HCT116 (cell line): ENCODE measurements around the gene KAZN. TPM values are rescaled to one million over a fixed set of nuclear protein-coding genes. Genes with fewer than 3 reads are reported as not detected.

Source experiments
- ATAC-seq: fragments of 200-7000 bp; cut with Tn5 transposase; 2 replicates; pipeline ENCODE4 v1.9.1; 2020; ENCODE audit warnings: mild to moderate bottlenecking, moderate library complexity
- BruUV-seq: library from RNA; stranded (reverse); fragments of 400-500 nt; replicated peaks from 2 replicates; lab custom pipeline; 2021; lab: Mats Ljungman, UMichigan
- CTCF ChIA-PET: fragments of 300-600 bp; sonication (Branson Sonifier 250); formaldehyde crosslinking; loops from one replicate; lab custom pipeline; 2021; ENCODE audit warnings: antibody characterized with exemption; lab: Charles Lee
- POLR2A ChIA-PET: fragments of 300-600, 350-600 bp; sonication (Branson Sonifier 250); formaldehyde crosslinking; loops from one replicate; lab custom pipeline; 2021; ENCODE audit warnings: antibody characterized with exemption; lab: Charles Lee
- RAD21 ChIA-PET, 2 experiments: fragments of 300-600 bp; sonication (Branson Sonifier 250); formaldehyde crosslinking; loops; one replicate each; lab custom pipeline; 2023; ENCODE audit warnings: low total read pairs in 2 of 2; ENCODE audit not compliant: uncharacterized antibody in 2 of 2, unreplicated experiment in 2 of 2, low non-redundant PET in 1 of 2; lab: Charles Lee
- DNase-seq: peaks from one replicate; pipeline ENCODE4 v3.0.0-alpha.2; 2010; ENCODE audit warnings: low read depth, low spot score
- H2AFZ ChIP-seq: fragments of 200-600 bp; shearing (Covaris generic), sonication (generic); 2 replicates; pipeline ENCODE4 v1.6.1; 2017; ENCODE audit warnings: low read depth, mixed run types, mixed read lengths, antibody characterized with exemption, low read length; ENCODE audit not compliant: poor library complexity, severe bottlenecking
- H3K27ac ChIP-seq: 2 replicates; pipeline ENCODE4 v1.5.1; 2012; ENCODE audit warnings: low read depth, low read length
- H3K27me3 ChIP-seq: fragments of 200-600 bp; sonication (generic); 2 replicates; pipeline ENCODE4 v1.6.1; 2016; ENCODE audit warnings: mixed run types, low read length, mixed read lengths; ENCODE audit not compliant: insufficient read depth
- H3K36me3 ChIP-seq, 2 experiments: fragments of 200-500 bp in 1 of 2; fragments of 200-600 bp in 1 of 2; sonication (Bioruptor generic) in 1 of 2; sonication (generic) in 1 of 2; 2 replicates each; pipeline versions ENCODE4 v1.5.1 to v1.6.1; 2014 to 2016; ENCODE audit warnings: low read length in 2 of 2, inconsistent platforms in 1 of 2, mixed read lengths in 1 of 2, mixed run types in 1 of 2; ENCODE audit not compliant: insufficient read depth in 2 of 2, control insufficient read depth in 1 of 2
- H3K4me1 ChIP-seq, 2 experiments: fragments of 200-600 bp in 1 of 2; sonication (generic) in 1 of 2; 2 replicates each; pipeline versions ENCODE4 v1.5.1 to v1.6.1; 2012 to 2017; ENCODE audit warnings: low read length in 2 of 2, inconsistent platforms in 1 of 2, mild to moderate bottlenecking in 1 of 2, mixed read lengths in 1 of 2, mixed run types in 1 of 2, moderate library complexity in 1 of 2; ENCODE audit not compliant: insufficient read depth in 2 of 2, control insufficient read depth in 1 of 2
- H3K4me2 ChIP-seq: fragments of 200-600 bp; sonication (generic); 2 replicates; pipeline ENCODE4 v1.6.1; 2017; ENCODE audit warnings: mixed run types, low read length, mixed read lengths
- H3K4me3 ChIP-seq, 2 experiments: fragments of 200-600 bp in 1 of 2; sonication (generic) in 1 of 2; replicated peaks in 1 of 2; 2 replicates each; pipeline ENCODE4 v1.5.1; 2011 to 2016; ENCODE audit warnings: low read length in 2 of 2, control low read depth in 1 of 2, low read depth in 1 of 2, mild to moderate bottlenecking in 1 of 2, mixed read lengths in 1 of 2, mixed run types in 1 of 2
- H3K79me2 ChIP-seq: fragments of 200-600 bp; sonication (generic); 2 replicates; pipeline ENCODE4 v1.6.1; 2017; ENCODE audit warnings: mild to moderate bottlenecking, mixed run types, low read length, moderate library complexity, mixed read lengths; ENCODE audit not compliant: insufficient read depth
- H3K9ac ChIP-seq: fragments of 200-600 bp; sonication (generic); 2 replicates; pipeline ENCODE4 v1.6.1; 2016; ENCODE audit warnings: low read length, mixed read lengths
- H3K9me2 ChIP-seq: fragments of 200-600 bp; sonication (generic), shearing (Covaris generic); 2 replicates; pipeline ENCODE4 v1.6.1; 2017; ENCODE audit warnings: mixed run types, mild to moderate bottlenecking, moderate library complexity; ENCODE audit not compliant: insufficient read depth
- H3K9me3 ChIP-seq, 2 experiments: fragments of 200-500 bp in 1 of 2; fragments of 200-600 bp in 1 of 2; sonication (Bioruptor generic) in 1 of 2; sonication (generic) in 1 of 2; 2 replicates each; pipeline ENCODE4 v1.6.1; 2014 to 2017; ENCODE audit warnings: low read length in 2 of 2, mixed read lengths in 2 of 2, inconsistent platforms in 1 of 2, low read depth in 1 of 2, mild to moderate bottlenecking in 1 of 2, mixed run types in 1 of 2, moderate library complexity in 1 of 2; ENCODE audit not compliant: control insufficient read depth in 1 of 2, insufficient read depth in 1 of 2
- H4K20me1 ChIP-seq: fragments of 200-600 bp; sonication (generic), shearing (Covaris generic); 2 replicates; pipeline ENCODE4 v1.6.1; 2017; ENCODE audit warnings: mixed run types, mild to moderate bottlenecking, moderate library complexity; ENCODE audit not compliant: insufficient read depth
- CBX3 ChIP-seq: IDR thresholded peaks from 2 replicates; pipeline ENCODE4 v1.6.1; 2012; ENCODE audit warnings: low read depth
- CEBPB ChIP-seq: IDR thresholded peaks from 2 replicates; pipeline ENCODE4 v1.6.1; 2012; ENCODE audit warnings: low read depth
- CTCF ChIP-seq, 3 experiments: fragments of 200-600 bp in 1 of 3; sonication (generic) in 1 of 3; IDR thresholded peaks in 2 of 3; conservative IDR thresholded peaks in 1 of 3; 2 replicates each; pipeline ENCODE4 v1.5.1; 2012 to 2017; ENCODE audit warnings: low read depth in 2 of 3, low read length in 2 of 3, antibody characterized with exemption in 1 of 3, borderline replicate concordance in 1 of 3, control low read depth in 1 of 3, mild to moderate bottlenecking in 1 of 3, mixed read lengths in 1 of 3, mixed run types in 1 of 3, moderate library complexity in 1 of 3; ENCODE audit not compliant: insufficient read depth in 1 of 3
- ELF1 ChIP-seq: IDR thresholded peaks from 2 replicates; pipeline ENCODE4 v1.6.1; 2012; ENCODE audit warnings: low read depth, borderline replicate concordance
- EZH2 ChIP-seq: fragments of 200-600 bp; sonication (generic); IDR thresholded peaks from 2 replicates; pipeline ENCODE4 v1.6.1; 2017; ENCODE audit warnings: antibody characterized with exemption, mixed run types
- EZH2phosphoT487 ChIP-seq: fragments of 200-600 bp; IDR thresholded peaks from 2 replicates; pipeline ENCODE4 v1.6.1; 2018; ENCODE audit warnings: antibody characterized with exemption, borderline replicate concordance
- FOSL1 ChIP-seq: IDR thresholded peaks from 2 replicates; pipeline ENCODE4 v1.6.1; 2012; ENCODE audit warnings: low read depth
- JUND ChIP-seq: IDR thresholded peaks from 2 replicates; pipeline ENCODE4 v1.6.1; 2012
- POLR2A ChIP-seq: IDR thresholded peaks from 2 replicates; pipeline ENCODE4 v1.7.0; 2011; ENCODE audit warnings: borderline replicate concordance; ENCODE audit not compliant: insufficient read depth, insufficient read length; ENCODE audit errors: extremely low read depth
- POLR2AphosphoS5 ChIP-seq: IDR thresholded peaks from 2 replicates; pipeline ENCODE4 v1.6.1; 2011; ENCODE audit warnings: mild to moderate bottlenecking, low read depth, low read length, moderate library complexity
- RAD21 ChIP-seq: IDR thresholded peaks from 2 replicates; pipeline ENCODE4 v1.6.1; 2012; ENCODE audit warnings: low read depth, mild to moderate bottlenecking
- SIN3A ChIP-seq: IDR thresholded peaks from 2 replicates; pipeline ENCODE4 v1.6.1; 2012; ENCODE audit warnings: low read depth
- SP1 ChIP-seq: IDR thresholded peaks from 2 replicates; pipeline ENCODE4 v1.6.1; 2012; ENCODE audit warnings: low read depth
- SRF ChIP-seq: IDR thresholded peaks from 2 replicates; pipeline ENCODE4 v1.6.1; 2012; ENCODE audit warnings: low read depth
- YY1 ChIP-seq: IDR thresholded peaks from 2 replicates; pipeline ENCODE4 v1.6.1; 2011; ENCODE audit warnings: low read length, low read depth, moderate library complexity, mild to moderate bottlenecking; ENCODE audit not compliant: insufficient replicate concordance; ENCODE audit errors: extremely low read depth
- ZFX ChIP-seq: fragments of 450-650 bp; IDR thresholded peaks from 2 replicates; pipeline ENCODE4 v1.6.1; 2017
- intact Hi-C: fragments of 100-400 bp; cut with micrococcal nuclease; formaldehyde crosslinking; loops from 2 replicates; pipeline ENCODE4 v1.10.0; 2022
- total RNA-seq: library from RNA; stranded (reverse); gene quantifications from one replicate; pipeline ENCODE4 v1.2.1, GENCODE V29; 2021; ENCODE audit not compliant: unreplicated experiment
- TF ChIP-seq, protein P1 (sequence below): IDR thresholded peaks from 2 replicates; pipeline ENCODE4 v1.6.1; 2012

The KAZN gene
- total RNA-seq, 1 experiment from 2014 or later: 13.4 TPM

GRCh38 chr1:15153184-15153841 lies 554.8 kb downstream of the KAZN start, which contains the start of gene TMEM51 (continued):
- TF ChIP-seq EZH2: no peak
- TF ChIP-seq ELF1: no peak
- peak; percentile 81; the same call in 1 of the 2 replicates for TF ChIP-seq POLR2AphosphoS5
- TF ChIP-seq CEBPB: no peak
- TF ChIP-seq SIN3A: peak; percentile 38

DNA sequence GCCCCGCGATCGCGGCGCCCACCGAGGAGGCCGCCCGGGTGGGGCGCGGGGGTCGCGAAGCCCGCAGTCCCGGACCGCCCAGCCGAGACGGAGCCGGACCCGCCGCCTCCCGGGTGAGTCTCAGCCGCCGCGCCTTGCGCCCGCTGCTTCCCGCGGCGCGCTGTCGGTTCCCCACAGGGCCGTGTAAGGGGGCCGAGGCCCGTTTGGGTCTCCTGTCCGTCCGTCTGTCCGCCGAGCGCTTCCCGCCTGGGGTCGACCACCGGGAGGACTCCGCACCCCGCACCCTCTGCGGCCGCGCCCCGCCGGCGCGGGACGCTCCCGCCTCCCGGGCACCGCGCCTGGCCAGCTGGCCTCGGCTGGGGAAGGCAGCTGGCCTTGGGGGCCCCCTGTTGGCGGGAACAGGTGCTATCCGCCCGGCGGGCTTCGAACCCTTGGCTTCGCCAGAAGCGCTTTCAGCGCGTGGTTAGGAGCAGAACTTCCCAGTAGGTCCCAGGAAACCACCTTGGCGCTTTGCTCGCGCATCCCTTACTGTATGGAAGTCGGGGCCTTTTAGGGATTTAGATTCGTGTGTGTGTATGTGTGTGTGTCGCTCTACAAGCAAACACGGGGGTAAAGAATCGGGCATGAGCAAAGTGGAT lies 555.5 kb downstream of the KAZN start:
- DNase-seq: no peak
- H3K36me3 ChIP-seq: no peaks in the 10 kb centered on the region
- peaks cover 8 to 40% of the 10 kb centered on the region in 2 experiments; a peak in 3 of 4 replicates for H3K4me1 ChIP-seq
- H3K79me2 ChIP-seq: peaks cover 50% of the 10 kb centered on the region
- peak; percentile 56 for TF ChIP-seq RAD21
- TF ChIP-seq SP1: no peak
- TF ChIP-seq POLR2A: no peak
- no peak for TF ChIP-seq ELF1
- TF ChIP-seq YY1: peak; percentile 13
- TF ChIP-seq CTCF (IDR thresholded peaks at IDR 0.05 in 2 of 3, conservative IDR thresholded peaks at IDR 0.05 in 1 of 3; ENCODE audit: borderline replicate concordance in 1 of 3, insufficient read depth in 1 of 3, low read depth in 2 of 3, low read length in 2 of 3): peak; percentile 56 to 80 (median 66); a peak in 5 of 6 replicates
- no peak; the same call in 1 of the 2 replicates for TF ChIP-seq CBX3
- TF ChIP-seq EZH2phosphoT487: no peak
- peak; percentile 59 for TF ChIP-seq ZFX
- TF ChIP-seq CEBPB: no peak
- no peak for TF ChIP-seq FOSL1
- no peak for TF ChIP-seq POLR2AphosphoS5
- TF ChIP-seq SRF: no peak
- TF ChIP-seq JUND: no peak
- TF ChIP-seq, protein P1, sequence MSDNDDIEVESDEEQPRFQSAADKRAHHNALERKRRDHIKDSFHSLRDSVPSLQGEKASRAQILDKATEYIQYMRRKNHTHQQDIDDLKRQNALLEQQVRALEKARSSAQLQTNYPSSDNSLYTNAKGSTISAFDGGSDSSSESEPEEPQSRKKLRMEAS: peak; percentile 73
- H3K4me2 ChIP-seq: peak overlapping the region; percentile 98
- H4K20me1 ChIP-seq: no peaks in the 10 kb centered on the region; the same call in 1 of the 2 replicates
- peak; percentile 55 for ATAC-seq
- peak overlapping the region; percentile 80 for H3K9ac ChIP-seq
- peak overlapping the region; percentile 84 for H3K27ac ChIP-seq
- H2AFZ ChIP-seq: no peak overlapping the region
- ChIA-PET RAD21 (no interaction called here), POLR2A (interaction anchor here (1.2 kb wide), 1 partner anchor 126 kb away, joined by 5 read pairs; no protein-coding TSS in a partner anchor), CTCF (interaction anchor here (0.7 to 4.1 kb wide), 10 partner anchors 12 to 170 kb away, joined by 3 to 26 read pairs (median 4); no protein-coding TSS in a partner anchor)
- H3K9me2 ChIP-seq: no peaks in the 10 kb centered on the region
- no TSS peak for BruUV-seq
- peak overlapping the region; percentile 66 to 67 for H3K4me3 ChIP-seq
- H3K27me3 ChIP-seq: no peaks in the 10 kb centered on the region
- intact Hi-C loops: loop anchor here (1.0 to 5.0 kb wide), 3 partner anchors 25 to 118 kb away; no protein-coding TSS in a partner anchor
- H3K9me3 ChIP-seq: no peaks in the 10 kb centered on the region
